Psoas muscle (tissue), 8 donors: ENCODE measurements around the gene KRTAP10-1. TPM values are rescaled to one million over a fixed set of nuclear protein-coding genes. Genes with fewer than 3 reads are reported as not detected.

ENCODE experiments used
- ATAC-seq, 4 donors: fragments of 200-7000 bp; cut with Tn5 transposase; one replicate each; pipeline ENCODE4 v1.9.1; 2020; ENCODE audit warnings: moderate library complexity in 3 of 4, mild to moderate bottlenecking in 2 of 4
- DNase-seq, 2 donors: peaks; one replicate each; pipeline ENCODE4 v3.0.0-alpha.2; 2020
- H3K27ac ChIP-seq: fragments of 200-600 bp; one replicate; pipeline ENCODE4 v1.8.0; 2022
- H3K27me3 ChIP-seq, 3 donors: fragments of 200-600 bp in 1 of 3; one replicate each; pipeline versions ENCODE4 v1.6.1 to v1.8.0; 2013 to 2022; ENCODE audit warnings: low read length in 2 of 3, mild to moderate bottlenecking in 2 of 3, moderate library complexity in 1 of 3; ENCODE audit not compliant: insufficient read depth in 3 of 3
- H3K36me3 ChIP-seq, 2 donors: fragments of 200-600 bp in 1 of 2; one replicate each; pipeline versions ENCODE4 v1.6.1 to v1.8.0; 2013 to 2022; ENCODE audit warnings: low read depth in 1 of 2, mild to moderate bottlenecking in 1 of 2, moderate library complexity in 1 of 2; ENCODE audit not compliant: insufficient read depth in 1 of 2
- H3K4me1 ChIP-seq: fragments of 200-600 bp; one replicate; pipeline ENCODE4 v1.8.0; 2022
- H3K4me3 ChIP-seq: fragments of 200-600 bp; one replicate; pipeline ENCODE4 v1.8.0; 2022; ENCODE audit warnings: mild to moderate bottlenecking
- H3K9me3 ChIP-seq: fragments of 200-600 bp; one replicate; pipeline ENCODE4 v1.8.0; 2022
- WGBS, 3 donors: extraction: QIAGEN DNeasy Blood & Tissue Kit; methylation state at CpG; one replicate each; pipeline versions ENCODE4 v1.1.6 to v1.1.7; 2013; 5-methylcytosine and 5-hydroxymethylcytosine counted together
- intact Hi-C, 2 donors: fragments of 100-400 bp; cut with DNase I; formaldehyde crosslinking; loops; one replicate each; pipeline versions ENCODE4 v1.11.0 to v1.14.2; 2022
- polyA plus RNA-seq, 3 donors: library from polyadenylated mRNA; stranded (reverse); fragments of 200-250 nt; gene quantifications; one replicate each; pipeline ENCODE4 v1.2.3, GENCODE V29; 2013
- total RNA-seq, 4 donors: library from RNA; stranded (reverse); fragmentation: NEBNext Ultra II Directional in 2 of 4; extraction: Animal tissue kit (Norgen Biotek cat#: 25700) in 2 of 4; gene quantifications; one replicate each; pipeline versions ENCODE4 v1.2.1 to v1.2.4, GENCODE V29; 2021 to 2023
- TF ChIP-seq, protein P1 (sequence below): fragments of 200-600 bp; IDR thresholded peaks from one replicate; pipeline ENCODE4 v1.8.0; 2022; ENCODE audit warnings: antibody characterized with exemption
- donor health status: healthy with polysubstance abuse.
- donor health status: DM: no; HTN: no; CAD: no; lungs with moderate emphysema.
- donor health status: Bipolar disorder and iron deficiency.
- donor health status: healthy.
- donor health status: DM: yes; HTN: yes; CAD: no.
- donor health status: DM: no; HTN: no; CAD: no.
- donor health status: DM: no; HTN: no; CAD: no.
- donor health status: DM: yes; HTN: yes; CAD: no.

KRTAP10-1 gene
- total and polyA plus RNA-seq, 7 donors: not detected

DNA sequence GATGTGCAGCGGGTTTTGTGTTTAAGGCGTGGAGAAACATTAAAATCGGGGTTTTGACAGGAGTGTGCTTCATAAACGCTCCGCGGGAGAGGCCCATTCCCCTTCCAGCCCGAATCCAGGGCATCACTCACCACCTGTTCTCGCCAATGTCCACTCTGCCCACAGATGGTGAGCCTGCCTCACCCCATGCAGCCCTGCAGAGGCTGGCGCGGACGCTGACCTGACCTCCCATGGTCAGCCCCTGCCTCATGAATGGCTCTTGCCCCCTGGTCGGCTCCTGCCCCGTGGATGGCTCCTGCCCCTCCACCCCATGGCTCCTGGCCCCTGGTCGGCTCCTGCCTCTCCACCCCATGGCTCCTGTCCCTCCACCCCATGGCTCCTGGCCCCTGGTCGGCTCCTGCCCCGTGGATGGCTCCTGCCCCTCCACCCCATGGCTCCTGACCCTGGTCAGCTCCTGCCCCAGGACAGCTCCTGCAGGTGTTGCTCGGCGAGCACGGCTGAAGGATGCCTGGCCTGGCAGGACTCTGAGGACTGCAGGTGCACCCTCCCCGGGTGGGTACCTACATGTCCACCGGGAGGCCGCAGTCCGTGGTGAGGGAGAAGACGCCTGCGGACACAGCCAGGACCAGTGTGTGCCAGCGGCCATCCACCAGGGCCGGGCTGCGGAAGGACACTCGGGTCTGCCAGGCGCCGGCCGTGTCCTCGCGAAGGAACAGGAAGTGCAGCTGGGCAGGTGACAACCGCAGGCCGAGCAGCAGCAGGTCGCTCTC is 6.7 kb downstream of the KRTAP10-1 start:
- Histone ChIP-seq H3K27me3 (peaks cover 0 to 23% (median 4%) of the 10 kb centered on the region in 3 donors), H3K4me3 (no peak overlapping the region), H3K4me1 (no peaks in the 10 kb centered on the region), H3K27ac (no peak overlapping the region), H3K9me3 (no peaks in the 10 kb centered on the region), H3K36me3 (no peaks in the 10 kb centered on the region)
- peak in 1 of 2 donors; percentile 43 for DNase-seq
- 81 to 82% (median 81%) methylated on average over 37 of the region's 37 CpGs for WGBS, 3 donors
- no peak for ATAC-seq
- TF ChIP-seq, protein P1, sequence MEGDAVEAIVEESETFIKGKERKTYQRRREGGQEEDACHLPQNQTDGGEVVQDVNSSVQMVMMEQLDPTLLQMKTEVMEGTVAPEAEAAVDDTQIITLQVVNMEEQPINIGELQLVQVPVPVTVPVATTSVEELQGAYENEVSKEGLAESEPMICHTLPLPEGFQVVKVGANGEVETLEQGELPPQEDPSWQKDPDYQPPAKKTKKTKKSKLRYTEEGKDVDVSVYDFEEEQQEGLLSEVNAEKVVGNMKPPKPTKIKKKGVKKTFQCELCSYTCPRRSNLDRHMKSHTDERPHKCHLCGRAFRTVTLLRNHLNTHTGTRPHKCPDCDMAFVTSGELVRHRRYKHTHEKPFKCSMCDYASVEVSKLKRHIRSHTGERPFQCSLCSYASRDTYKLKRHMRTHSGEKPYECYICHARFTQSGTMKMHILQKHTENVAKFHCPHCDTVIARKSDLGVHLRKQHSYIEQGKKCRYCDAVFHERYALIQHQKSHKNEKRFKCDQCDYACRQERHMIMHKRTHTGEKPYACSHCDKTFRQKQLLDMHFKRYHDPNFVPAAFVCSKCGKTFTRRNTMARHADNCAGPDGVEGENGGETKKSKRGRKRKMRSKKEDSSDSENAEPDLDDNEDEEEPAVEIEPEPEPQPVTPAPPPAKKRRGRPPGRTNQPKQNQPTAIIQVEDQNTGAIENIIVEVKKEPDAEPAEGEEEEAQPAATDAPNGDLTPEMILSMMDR: no peak
- intact Hi-C loops: no loop called here

DNA sequence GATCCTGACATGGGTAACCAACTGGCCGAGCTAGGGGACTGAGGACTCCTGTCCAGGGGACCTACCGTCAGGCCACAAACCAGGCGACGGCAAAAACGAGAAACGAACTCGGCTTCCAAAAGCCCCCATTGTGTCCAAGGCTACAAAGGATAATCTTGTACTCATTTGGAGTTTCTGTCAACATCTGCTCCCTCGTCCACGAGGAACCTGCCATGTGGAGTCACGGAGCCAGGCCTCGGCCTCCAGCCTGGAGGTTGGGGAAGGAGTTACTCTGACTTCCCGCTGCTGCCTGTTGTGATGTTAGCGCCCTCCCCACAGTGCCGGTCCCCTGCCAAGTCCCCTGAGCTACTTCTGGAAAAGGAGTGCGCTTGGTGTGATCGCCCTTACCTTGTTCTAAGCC is 7.3 kb downstream of the KRTAP10-1 start:
- TF ChIP-seq, protein P1: no peak
- intact Hi-C loops: no loop called here
- Histone ChIP-seq H3K27ac (no peak overlapping the region), H3K9me3 (no peaks in the 10 kb centered on the region), H3K27me3 (peaks cover 0 to 18% (median 4%) of the 10 kb centered on the region in 3 donors), H3K36me3 (no peaks in the 10 kb centered on the region), H3K4me3 (no peak overlapping the region), H3K4me1 (no peaks in the 10 kb centered on the region)
- WGBS, 3 donors: 84 to 87% (median 85%) methylated on average over 16 of the region's 16 CpGs
- DNase-seq (no peak), ATAC-seq (no peak)

- H3K36me3 ChIP-seq: no peaks in the 10 kb centered on the region
- no peak overlapping the region for H3K27ac ChIP-seq
- DNase-seq (peak in 1 of 2 donors; percentile 30), ATAC-seq (no peak)
- no peak overlapping the region for H3K4me3 ChIP-seq
- no peaks in the 10 kb centered on the region for H3K9me3 ChIP-seq
- peaks cover 0 to 18% (median 4%) of the 10 kb centered on the region in 3 donors for H3K27me3 ChIP-seq
- intact Hi-C loops: no loop called here
- 35 to 44% (median 36%) methylated on average over 30 of the region's 30 CpGs for WGBS, 3 donors
- H3K4me1 ChIP-seq: no peaks in the 10 kb centered on the region
- TF ChIP-seq, protein P1: no peak
Observed at GRCh38 chr21:44531606-44532564, 8.1 kb downstream of the KRTAP10-1 start.

DNA sequence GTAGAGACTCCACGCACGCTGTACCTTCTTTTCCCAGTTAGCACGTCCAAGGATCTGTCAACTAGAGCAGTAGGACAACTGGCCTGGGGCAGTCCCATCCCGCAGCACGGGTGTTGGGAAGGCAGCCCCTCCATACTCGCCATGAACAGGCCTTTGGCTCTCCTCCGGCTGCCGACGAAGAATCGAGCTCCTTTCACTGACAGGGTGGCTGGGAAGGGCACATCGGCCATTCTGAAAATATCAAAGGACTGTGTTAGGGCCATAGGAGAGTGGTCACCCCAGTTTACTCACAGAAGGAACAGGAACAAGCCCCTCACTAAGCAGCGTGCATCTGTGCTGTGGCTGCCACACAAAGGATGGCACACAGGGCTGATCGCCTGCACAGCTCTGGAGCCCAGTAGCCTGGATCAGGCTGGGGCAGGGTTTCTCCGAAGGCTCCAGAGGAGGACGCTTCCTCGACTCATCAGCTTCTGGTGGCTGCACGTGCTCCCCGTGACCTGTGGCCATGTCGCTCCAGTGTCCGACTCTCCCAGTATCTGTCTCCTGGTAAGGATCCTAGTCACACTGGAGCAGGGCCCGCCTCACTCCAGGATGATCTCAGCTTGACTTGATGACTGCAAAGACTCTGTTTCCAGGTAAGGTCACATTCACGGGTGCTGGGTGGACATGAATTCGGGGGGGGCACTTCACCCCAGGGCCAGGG is 8.9 kb downstream of the KRTAP10-1 start:
- H3K4me3 ChIP-seq: no peak overlapping the region
- WGBS, 3 donors: 57 to 69% (median 59%) methylated on average over 23 of the region's 23 CpGs
- TF ChIP-seq, protein P1: no peak
- ATAC-seq (no peak), DNase-seq (no peak)
- no peaks in the 10 kb centered on the region for H3K4me1 ChIP-seq
- H3K27me3 ChIP-seq: peaks cover 0 to 21% (median 4%) of the 10 kb centered on the region in 3 donors
- H3K36me3 ChIP-seq: no peaks in the 10 kb centered on the region
- H3K27ac ChIP-seq: no peak overlapping the region
- no peaks in the 10 kb centered on the region for H3K9me3 ChIP-seq
- intact Hi-C loops: no loop called here
